Central memory CD8-positive, alpha-beta T cell (primary cell): Measurements from ENCODE around the gene ANKRD22.

Source experiments
- ATAC-seq: fragments of 150-1000 bp; cut with Tn5 transposase; replicated peaks from 2 replicates; pipeline ENCODE4 v1.10.0; 2022; ENCODE audit warnings: mild to moderate bottlenecking, moderate FRiP score, moderate number of reproducible peaks; ENCODE audit not compliant: poor library complexity, severe bottlenecking; ENCODE audit errors: extremely low read depth
- DNase-seq, 2 donors: peaks; one replicate each; pipeline ENCODE4 v3.0.0; 2021; ENCODE audit warnings: low spot score in 2 of 2
- H3K27ac Mint-ChIP-seq: one replicate; pipeline ENCODE4 v1.8.0; 2022; ENCODE audit warnings: low read depth, mild to moderate bottlenecking, moderate library complexity, mixed read lengths
- H3K27me3 Mint-ChIP-seq: one replicate; pipeline ENCODE4 v1.8.0; 2022; ENCODE audit warnings: mixed read lengths
- H3K36me3 Mint-ChIP-seq: one replicate; pipeline ENCODE4 v1.8.0; 2022; ENCODE audit warnings: mild to moderate bottlenecking, moderate library complexity, mixed read lengths; ENCODE audit not compliant: insufficient read depth
- H3K4me1 Mint-ChIP-seq: one replicate; pipeline ENCODE4 v1.8.0; 2022; ENCODE audit warnings: mixed read lengths
- H3K4me3 Mint-ChIP-seq: one replicate; pipeline ENCODE4 v1.8.0; 2022; ENCODE audit warnings: mild to moderate bottlenecking, moderate library complexity, mixed read lengths
- H3K9me3 Mint-ChIP-seq: one replicate; pipeline ENCODE4 v1.8.0; 2022; ENCODE audit warnings: mixed read lengths

ANKRD22 gene

GRCh38 chr10:88866454-88866853 lies 14.8 kb upstream of the ANKRD22 start:
- Mint-ChIP-seq H3K27ac (no peak overlapping the region), H3K27me3 (peaks cover 13% of the 10 kb centered on the region), H3K36me3 (no peaks in the 10 kb centered on the region), H3K9me3 (no peaks in the 10 kb centered on the region), H3K4me3 (no peak overlapping the region), H3K4me1 (no peaks in the 10 kb centered on the region)
- DNase-seq (no peak), ATAC-seq (no peak)

- ATAC-seq, result no peak
- peaks cover 13% of the 10 kb centered on the region for H3K27me3 Mint-ChIP-seq
- H3K9me3 Mint-ChIP-seq, result no peaks in the 10 kb centered on the region
- no peak for DNase-seq
- no peak overlapping the region for H3K27ac Mint-ChIP-seq
- no peaks in the 10 kb centered on the region for H3K4me1 Mint-ChIP-seq
- H3K4me3 Mint-ChIP-seq, result no peak overlapping the region
- H3K36me3 Mint-ChIP-seq, result no peaks in the 10 kb centered on the region
Measured at GRCh38 chr10:88865281-88865876, 13.7 kb upstream of the ANKRD22 start.

GRCh38 chr10:88861036-88861435 lies 9.4 kb upstream of the ANKRD22 start:
- peaks cover 13% of the 10 kb centered on the region for H3K27me3 Mint-ChIP-seq
- no peak for DNase-seq

GRCh38 chr10:88858491-88858890 lies 6.8 kb upstream of the ANKRD22 start:
- peaks cover 9% of the 10 kb centered on the region for H3K27me3 Mint-ChIP-seq
- H3K4me3 Mint-ChIP-seq, result no peak overlapping the region
- no peaks in the 10 kb centered on the region for H3K9me3 Mint-ChIP-seq
- DNase-seq (no peak), ATAC-seq (no peak)
- H3K4me1 Mint-ChIP-seq, result no peaks in the 10 kb centered on the region
- no peak overlapping the region for H3K27ac Mint-ChIP-seq
- H3K36me3 Mint-ChIP-seq, result no peaks in the 10 kb centered on the region

More at GRCh38 chr10:88861036-88861435, 9.4 kb upstream of the ANKRD22 start:
- Mint-ChIP-seq H3K4me3 (no peak overlapping the region), H3K4me1 (no peaks in the 10 kb centered on the region), H3K9me3 (no peaks in the 10 kb centered on the region), H3K36me3 (no peaks in the 10 kb centered on the region), H3K27ac (no peak overlapping the region)
- no peak for ATAC-seq

GRCh38 chr10:88857831-88858230 lies 6.2 kb upstream of the ANKRD22 start:
- ATAC-seq, result no peak
- no peak overlapping the region for H3K27ac Mint-ChIP-seq

GRCh38 chr10:88854684-88855083 lies 3.0 kb upstream of the ANKRD22 start:
- H3K27ac Mint-ChIP-seq, result no peak overlapping the region
- H3K27me3 Mint-ChIP-seq, result no peaks in the 10 kb centered on the region
- no peak overlapping the region for H3K4me3 Mint-ChIP-seq
- no peak for DNase-seq
- H3K36me3 Mint-ChIP-seq, result no peaks in the 10 kb centered on the region
- ATAC-seq, result no peak
- H3K9me3 Mint-ChIP-seq, result no peaks in the 10 kb centered on the region
- no peaks in the 10 kb centered on the region for H3K4me1 Mint-ChIP-seq

More at GRCh38 chr10:88857831-88858230, 6.2 kb upstream of the ANKRD22 start:
- H3K27me3 Mint-ChIP-seq, result peaks cover 2% of the 10 kb centered on the region
- H3K4me3 Mint-ChIP-seq, result no peak overlapping the region
- H3K9me3 Mint-ChIP-seq, result no peaks in the 10 kb centered on the region
- no peaks in the 10 kb centered on the region for H3K4me1 Mint-ChIP-seq
- DNase-seq, result no peak
- no peaks in the 10 kb centered on the region for H3K36me3 Mint-ChIP-seq

- H3K27me3 Mint-ChIP-seq, result no peaks in the 10 kb centered on the region
- H3K9me3 Mint-ChIP-seq, result no peaks in the 10 kb centered on the region
- no peaks in the 10 kb centered on the region for H3K36me3 Mint-ChIP-seq
- H3K4me1 Mint-ChIP-seq, result no peaks in the 10 kb centered on the region
- no peak overlapping the region for H3K4me3 Mint-ChIP-seq
- no peak overlapping the region for H3K27ac Mint-ChIP-seq
- no peak for ATAC-seq
- DNase-seq, result no peak
Measured at GRCh38 chr10:88853155-88853881, 1.7 kb upstream of the ANKRD22 start.

- Mint-ChIP-seq H3K4me1 (no peaks in the 10 kb centered on the region), H3K27ac (no peak overlapping the region), H3K36me3 (no peaks in the 10 kb centered on the region), H3K4me3 (no peak overlapping the region), H3K27me3 (no peaks in the 10 kb centered on the region), H3K9me3 (no peaks in the 10 kb centered on the region)
- no peak for DNase-seq
- ATAC-seq, result no peak
Measured at GRCh38 chr10:88852327-88852726, 683 bp upstream of the ANKRD22 start.

- H3K27me3 Mint-ChIP-seq, result peaks cover 1% of the 10 kb centered on the region
- H3K4me3 Mint-ChIP-seq, result no peak overlapping the region
- no peaks in the 10 kb centered on the region for H3K4me1 Mint-ChIP-seq
- DNase-seq, result no peak
- H3K9me3 Mint-ChIP-seq, result no peaks in the 10 kb centered on the region
- ATAC-seq, result no peak
- no peak overlapping the region for H3K27ac Mint-ChIP-seq
- no peaks in the 10 kb centered on the region for H3K36me3 Mint-ChIP-seq
Measured at GRCh38 chr10:88850712-88851111, 932 bp downstream of the ANKRD22 start.

- ATAC-seq (no peak), DNase-seq (no peak)
- Mint-ChIP-seq H3K9me3 (no peaks in the 10 kb centered on the region), H3K4me1 (no peaks in the 10 kb centered on the region), H3K36me3 (no peaks in the 10 kb centered on the region), H3K27ac (no peak overlapping the region), H3K27me3 (peaks cover 7% of the 10 kb centered on the region), H3K4me3 (no peak overlapping the region)
Measured at GRCh38 chr10:88849234-88849633, 2.4 kb downstream of the ANKRD22 start.

- no peak overlapping the region for H3K4me3 Mint-ChIP-seq
- DNase-seq, result no peak
Measured at GRCh38 chr10:88848499-88848898, 3.1 kb downstream of the ANKRD22 start.

GRCh38 chr10:88843171-88843570 lies 8.5 kb downstream of the ANKRD22 start:
- ATAC-seq, result no peak
- H3K4me1 Mint-ChIP-seq, result no peaks in the 10 kb centered on the region
- H3K9me3 Mint-ChIP-seq, result no peaks in the 10 kb centered on the region
- DNase-seq, result no peak
- no peak overlapping the region for H3K27ac Mint-ChIP-seq
- H3K4me3 Mint-ChIP-seq, result no peak overlapping the region
- peaks cover 1% of the 10 kb centered on the region for H3K36me3 Mint-ChIP-seq
- peaks cover 7% of the 10 kb centered on the region for H3K27me3 Mint-ChIP-seq

More at GRCh38 chr10:88848499-88848898, 3.1 kb downstream of the ANKRD22 start:
- Mint-ChIP-seq H3K4me1 (no peaks in the 10 kb centered on the region), H3K36me3 (no peaks in the 10 kb centered on the region), H3K27ac (no peak overlapping the region), H3K27me3 (peaks cover 7% of the 10 kb centered on the region), H3K9me3 (no peaks in the 10 kb centered on the region)
- ATAC-seq, result no peak
